8988T (cell line): ENCODE data around the gene KNCN.

Source experiments
- DNase-seq: peaks from one replicate; pipeline ENCODE4 v3.0.0; 2011

KNCN gene

GRCh38 chr1:46497020-46497419 lies 54.4 kb downstream of the KNCN start:
- no peak for DNase-seq

DNA sequence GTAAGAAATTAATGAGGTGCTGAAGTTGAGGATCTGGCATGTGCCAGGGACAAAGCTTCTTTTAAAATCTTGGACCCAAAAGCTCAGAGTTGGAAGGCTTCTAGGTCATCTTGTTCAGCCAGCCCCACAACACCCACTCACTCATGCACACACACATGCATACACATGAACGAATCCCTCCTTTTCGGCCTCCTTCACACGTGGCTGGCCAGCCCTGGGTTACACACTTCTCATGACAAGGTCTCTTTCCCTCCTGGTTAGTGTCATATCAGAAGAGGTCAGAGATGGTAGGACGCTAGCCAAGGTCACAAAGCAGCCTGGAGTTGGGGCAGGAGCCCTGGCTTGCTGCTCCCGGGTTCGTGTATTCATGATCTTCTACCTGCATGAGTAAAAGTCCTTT lies 54.9 kb downstream of the KNCN start:
- no peak for DNase-seq

- DNase-seq, result no peak
Measured at GRCh38 chr1:46495778-46496177, 55.7 kb downstream of the KNCN start.
